ENCODE measurements around the gene HILPDA.
"Not testable (repeated sequence)": the region's sequence is repeated elsewhere in the genome, so short reads cannot be mapped to it uniquely, and the experiment has no call there.

GRCh38 chr7:128506819-128507218 is 51.1 kb downstream of the HILPDA start:
- TF ChIP-seq CREB5 (CRISPR knock-in tag; IDR thresholded peaks at IDR 0.05; ENCODE audit: low read depth); ZNF8 (CRISPR knock-in tag; IDR thresholded peaks at IDR 0.05); CSDC2 (CRISPR knock-in tag; IDR thresholded peaks at IDR 0.05); POU6F1 (CRISPR knock-in tag; IDR thresholded peaks at IDR 0.05; ENCODE audit: borderline replicate concordance, low read depth); ZFP3 (CRISPR knock-in tag; IDR thresholded peaks at IDR 0.05); CSRNP3 (CRISPR knock-in tag; IDR thresholded peaks at IDR 0.05): not testable (repeated sequence)
